Measurements from ENCODE around the gene RERGL.
"Not testable (repeated sequence)": the region's sequence is repeated elsewhere in the genome, so short reads cannot be mapped to it uniquely, and the experiment has no call there.

The RERGL gene

DNA sequence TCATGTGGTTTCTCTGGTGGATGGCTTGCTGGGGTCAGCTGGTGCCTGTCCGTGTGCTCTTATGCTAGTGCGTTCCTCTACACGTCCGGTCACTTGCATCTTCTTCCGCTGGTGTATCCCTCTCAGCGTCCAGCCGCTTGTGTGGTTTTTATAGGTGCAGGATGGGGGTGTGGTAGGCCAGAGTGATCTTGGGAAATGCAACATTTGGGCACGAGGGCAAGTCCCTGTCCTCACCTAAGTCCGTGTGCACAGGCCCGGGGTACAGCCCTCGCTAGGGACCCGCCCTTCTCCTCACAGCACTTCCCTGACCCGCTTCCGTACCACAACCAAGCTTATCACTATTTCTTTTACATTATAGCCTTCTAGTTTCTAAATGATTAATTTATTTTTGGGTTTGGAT, 17.3 kb downstream of the RERGL start:
- TF ChIP-seq, protein P1, sequence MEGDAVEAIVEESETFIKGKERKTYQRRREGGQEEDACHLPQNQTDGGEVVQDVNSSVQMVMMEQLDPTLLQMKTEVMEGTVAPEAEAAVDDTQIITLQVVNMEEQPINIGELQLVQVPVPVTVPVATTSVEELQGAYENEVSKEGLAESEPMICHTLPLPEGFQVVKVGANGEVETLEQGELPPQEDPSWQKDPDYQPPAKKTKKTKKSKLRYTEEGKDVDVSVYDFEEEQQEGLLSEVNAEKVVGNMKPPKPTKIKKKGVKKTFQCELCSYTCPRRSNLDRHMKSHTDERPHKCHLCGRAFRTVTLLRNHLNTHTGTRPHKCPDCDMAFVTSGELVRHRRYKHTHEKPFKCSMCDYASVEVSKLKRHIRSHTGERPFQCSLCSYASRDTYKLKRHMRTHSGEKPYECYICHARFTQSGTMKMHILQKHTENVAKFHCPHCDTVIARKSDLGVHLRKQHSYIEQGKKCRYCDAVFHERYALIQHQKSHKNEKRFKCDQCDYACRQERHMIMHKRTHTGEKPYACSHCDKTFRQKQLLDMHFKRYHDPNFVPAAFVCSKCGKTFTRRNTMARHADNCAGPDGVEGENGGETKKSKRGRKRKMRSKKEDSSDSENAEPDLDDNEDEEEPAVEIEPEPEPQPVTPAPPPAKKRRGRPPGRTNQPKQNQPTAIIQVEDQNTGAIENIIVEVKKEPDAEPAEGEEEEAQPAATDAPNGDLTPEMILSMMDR (IDR thresholded peaks at IDR 0.05; ENCODE audit: control insufficient read depth, insufficient read depth, low read depth, low read length, missing control alignments) = no peak
- no peak overlapping the region for H3K4me3 ChIP-seq (ENCODE audit: control insufficient read depth, low read depth, low read length)
- no peak for DNase-seq (ENCODE audit: low read depth)

DNA sequence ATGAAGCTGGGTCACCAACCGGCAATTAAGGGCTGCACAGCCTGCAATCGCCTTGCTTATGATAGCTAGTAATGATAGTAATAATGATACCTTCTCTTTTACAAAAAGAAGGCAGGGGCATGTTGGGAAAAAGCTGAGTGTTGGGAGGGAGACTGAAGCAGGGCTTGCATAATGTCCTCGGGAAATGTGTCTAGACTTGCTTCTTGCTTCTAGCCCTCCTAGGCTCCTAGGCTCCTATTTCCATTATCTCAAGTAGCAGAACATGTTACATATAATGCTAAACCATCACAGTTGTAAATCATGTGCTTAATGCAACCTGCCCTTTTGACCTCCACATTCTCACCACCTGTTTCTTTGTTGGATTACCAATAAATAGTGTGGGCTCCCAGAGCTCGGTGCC, 18.7 kb downstream of the RERGL start:
- no peak overlapping the region for H3K4me3 ChIP-seq (ENCODE audit: control insufficient read depth, low read depth, low read length)
- no peak for DNase-seq (ENCODE audit: low read depth)
- TF ChIP-seq, protein P1 (IDR thresholded peaks at IDR 0.05; ENCODE audit: control insufficient read depth, insufficient read depth, low read depth, low read length, missing control alignments) = no peak

- H3K4me3 ChIP-seq (ENCODE audit: control insufficient read depth, low read depth, low read length) = no peak overlapping the region
- TF ChIP-seq, protein P1 (IDR thresholded peaks at IDR 0.05; ENCODE audit: control insufficient read depth, insufficient read depth, low read depth, low read length, missing control alignments) = no peak
- no peak for DNase-seq (ENCODE audit: low read depth)
Observed at GRCh38 chr12:18068355-18068754, 21.6 kb downstream of the RERGL start.

DNA sequence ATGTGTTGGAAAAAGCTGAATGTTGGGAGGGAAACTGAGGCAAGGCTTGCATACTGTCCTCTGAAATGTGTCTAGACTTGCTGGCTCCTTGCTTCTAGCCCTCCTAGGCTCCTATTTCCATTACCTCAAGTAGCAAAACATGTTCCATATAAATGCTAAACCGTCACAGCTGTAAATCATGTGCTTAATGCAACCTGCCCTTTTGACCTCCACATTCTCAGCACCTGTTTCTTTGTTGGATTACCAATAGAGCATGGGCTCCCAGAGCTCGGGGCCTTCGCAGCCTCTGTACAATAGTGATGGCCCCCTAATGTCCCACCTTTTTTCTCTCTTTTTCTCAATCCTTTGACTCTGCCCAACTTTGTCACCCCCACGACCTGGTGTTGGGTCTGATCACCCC, 23.3 kb downstream of the RERGL start:
- no peak for DNase-seq (ENCODE audit: low read depth)

GRCh38 chr12:18062867-18063266, 27.1 kb downstream of the RERGL start:
- DNase-seq (ENCODE audit: low read depth); H3K4me3 ChIP-seq (ENCODE audit: control insufficient read depth, low read depth, low read length): not testable (repeated sequence)

More for the DNA sequence above, 23.3 kb downstream of the RERGL start:
- TF ChIP-seq, protein P1 (IDR thresholded peaks at IDR 0.05; ENCODE audit: control insufficient read depth, insufficient read depth, low read depth, low read length, missing control alignments) = no peak
- no peak overlapping the region for H3K4me3 ChIP-seq (ENCODE audit: control insufficient read depth, low read depth, low read length)

- DNase-seq (ENCODE audit: low read depth) = no peak
- H3K4me3 ChIP-seq (ENCODE audit: control insufficient read depth, low read depth, low read length) = no peak overlapping the region
- TF ChIP-seq, protein P1 (IDR thresholded peaks at IDR 0.05; ENCODE audit: control insufficient read depth, insufficient read depth, low read depth, low read length, missing control alignments) = no peak
Observed at GRCh38 chr12:18057051-18057450, 32.9 kb downstream of the RERGL start.

GRCh38 chr12:18054925-18055619, 34.9 kb downstream of the RERGL start:
- DNase-seq (ENCODE audit: low read depth) = no peak
- TF ChIP-seq, protein P1 (IDR thresholded peaks at IDR 0.05; ENCODE audit: control insufficient read depth, insufficient read depth, low read depth, low read length, missing control alignments) = no peak

More at GRCh38 chr12:18054925-18055619, 34.9 kb downstream of the RERGL start:
- H3K4me3 ChIP-seq (ENCODE audit: control insufficient read depth, low read depth, low read length) = no peak overlapping the region
